ENCODE measurements around the gene NAP1L1.

NAP1L1 gene

DNA sequence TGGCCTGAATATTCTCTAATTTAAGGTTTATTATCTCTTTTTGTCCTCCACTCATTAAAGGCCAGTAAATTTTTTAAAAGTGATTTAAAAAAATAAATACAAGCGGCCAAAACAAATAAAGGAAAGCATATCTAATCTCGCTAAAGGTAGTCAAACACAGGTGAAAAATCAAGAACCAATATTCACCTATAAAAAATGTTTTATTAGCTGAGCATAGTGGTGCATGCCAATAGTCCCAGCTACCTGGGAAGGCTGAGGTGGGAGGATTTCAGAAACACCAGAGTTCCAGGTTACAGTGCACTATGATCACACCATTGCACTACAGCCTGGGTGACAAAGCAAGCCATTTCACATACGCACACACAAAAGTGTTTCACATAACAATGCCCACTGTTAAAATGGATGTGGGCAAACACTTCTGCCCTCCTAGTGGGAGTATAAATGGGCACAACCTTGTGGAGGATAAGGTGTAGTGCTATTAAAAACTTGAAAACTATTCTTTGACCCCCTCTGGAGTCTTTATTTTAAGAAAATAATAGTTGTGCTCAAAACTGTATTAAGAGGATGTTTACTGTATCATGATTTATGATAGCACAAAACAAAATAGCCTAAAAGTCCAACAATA, 32.7 kb upstream of the NAP1L1 start:
- no peak for ATAC-seq
- no peak for TF ChIP-seq PPARA (CRISPR knock-in tag; IDR thresholded peaks at IDR 0.05; ENCODE audit: borderline replicate concordance)
- TF ChIP-seq ZC3H10 (CRISPR knock-in tag; IDR thresholded peaks at IDR 0.05), result no peak
- no peak for TF ChIP-seq ZNF8 (CRISPR knock-in tag; IDR thresholded peaks at IDR 0.05)
- TF ChIP-seq CSRNP3 (CRISPR knock-in tag; IDR thresholded peaks at IDR 0.05), result no peak
- TF ChIP-seq TCF4 (CRISPR knock-in tag; IDR thresholded peaks at IDR 0.05; ENCODE audit: borderline replicate concordance), result no peak
- TF ChIP-seq ZFP30 (CRISPR knock-in tag; IDR thresholded peaks at IDR 0.05), result no peak
- TF ChIP-seq TOX (CRISPR knock-in tag; IDR thresholded peaks at IDR 0.05; ENCODE audit: borderline replicate concordance), result no peak
- no peak for TF ChIP-seq PATZ1 (CRISPR knock-in tag; IDR thresholded peaks at IDR 0.05; ENCODE audit: borderline replicate concordance)
- TF ChIP-seq GLIS3 (CRISPR knock-in tag; IDR thresholded peaks at IDR 0.05), result no peak
- TF ChIP-seq, protein P1, sequence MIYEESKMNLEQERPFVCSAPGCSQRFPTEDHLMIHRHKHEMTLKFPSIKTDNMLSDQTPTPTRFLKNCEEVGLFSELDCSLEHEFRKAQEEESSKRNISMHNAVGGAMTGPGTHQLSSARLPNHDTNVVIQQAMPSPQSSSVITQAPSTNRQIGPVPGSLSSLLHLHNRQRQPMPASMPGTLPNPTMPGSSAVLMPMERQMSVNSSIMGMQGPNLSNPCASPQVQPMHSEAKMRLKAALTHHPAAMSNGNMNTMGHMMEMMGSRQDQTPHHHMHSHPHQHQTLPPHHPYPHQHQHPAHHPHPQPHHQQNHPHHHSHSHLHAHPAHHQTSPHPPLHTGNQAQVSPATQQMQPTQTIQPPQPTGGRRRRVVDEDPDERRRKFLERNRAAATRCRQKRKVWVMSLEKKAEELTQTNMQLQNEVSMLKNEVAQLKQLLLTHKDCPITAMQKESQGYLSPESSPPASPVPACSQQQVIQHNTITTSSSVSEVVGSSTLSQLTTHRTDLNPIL (CRISPR knock-in tag; IDR thresholded peaks at IDR 0.05; ENCODE audit: low read depth), result no peak
- no peak for TF ChIP-seq ZFP3 (CRISPR knock-in tag; IDR thresholded peaks at IDR 0.05)
- TF ChIP-seq, protein P2, sequence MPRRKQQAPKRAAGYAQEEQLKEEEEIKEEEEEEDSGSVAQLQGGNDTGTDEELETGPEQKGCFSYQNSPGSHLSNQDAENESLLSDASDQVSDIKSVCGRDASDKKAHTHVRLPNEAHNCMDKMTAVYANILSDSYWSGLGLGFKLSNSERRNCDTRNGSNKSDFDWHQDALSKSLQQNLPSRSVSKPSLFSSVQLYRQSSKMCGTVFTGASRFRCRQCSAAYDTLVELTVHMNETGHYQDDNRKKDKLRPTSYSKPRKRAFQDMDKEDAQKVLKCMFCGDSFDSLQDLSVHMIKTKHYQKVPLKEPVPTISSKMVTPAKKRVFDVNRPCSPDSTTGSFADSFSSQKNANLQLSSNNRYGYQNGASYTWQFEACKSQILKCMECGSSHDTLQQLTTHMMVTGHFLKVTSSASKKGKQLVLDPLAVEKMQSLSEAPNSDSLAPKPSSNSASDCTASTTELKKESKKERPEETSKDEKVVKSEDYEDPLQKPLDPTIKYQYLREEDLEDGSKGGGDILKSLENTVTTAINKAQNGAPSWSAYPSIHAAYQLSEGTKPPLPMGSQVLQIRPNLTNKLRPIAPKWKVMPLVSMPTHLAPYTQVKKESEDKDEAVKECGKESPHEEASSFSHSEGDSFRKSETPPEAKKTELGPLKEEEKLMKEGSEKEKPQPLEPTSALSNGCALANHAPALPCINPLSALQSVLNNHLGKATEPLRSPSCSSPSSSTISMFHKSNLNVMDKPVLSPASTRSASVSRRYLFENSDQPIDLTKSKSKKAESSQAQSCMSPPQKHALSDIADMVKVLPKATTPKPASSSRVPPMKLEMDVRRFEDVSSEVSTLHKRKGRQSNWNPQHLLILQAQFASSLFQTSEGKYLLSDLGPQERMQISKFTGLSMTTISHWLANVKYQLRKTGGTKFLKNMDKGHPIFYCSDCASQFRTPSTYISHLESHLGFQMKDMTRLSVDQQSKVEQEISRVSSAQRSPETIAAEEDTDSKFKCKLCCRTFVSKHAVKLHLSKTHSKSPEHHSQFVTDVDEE (CRISPR knock-in tag; IDR thresholded peaks at IDR 0.05), result no peak

DNA sequence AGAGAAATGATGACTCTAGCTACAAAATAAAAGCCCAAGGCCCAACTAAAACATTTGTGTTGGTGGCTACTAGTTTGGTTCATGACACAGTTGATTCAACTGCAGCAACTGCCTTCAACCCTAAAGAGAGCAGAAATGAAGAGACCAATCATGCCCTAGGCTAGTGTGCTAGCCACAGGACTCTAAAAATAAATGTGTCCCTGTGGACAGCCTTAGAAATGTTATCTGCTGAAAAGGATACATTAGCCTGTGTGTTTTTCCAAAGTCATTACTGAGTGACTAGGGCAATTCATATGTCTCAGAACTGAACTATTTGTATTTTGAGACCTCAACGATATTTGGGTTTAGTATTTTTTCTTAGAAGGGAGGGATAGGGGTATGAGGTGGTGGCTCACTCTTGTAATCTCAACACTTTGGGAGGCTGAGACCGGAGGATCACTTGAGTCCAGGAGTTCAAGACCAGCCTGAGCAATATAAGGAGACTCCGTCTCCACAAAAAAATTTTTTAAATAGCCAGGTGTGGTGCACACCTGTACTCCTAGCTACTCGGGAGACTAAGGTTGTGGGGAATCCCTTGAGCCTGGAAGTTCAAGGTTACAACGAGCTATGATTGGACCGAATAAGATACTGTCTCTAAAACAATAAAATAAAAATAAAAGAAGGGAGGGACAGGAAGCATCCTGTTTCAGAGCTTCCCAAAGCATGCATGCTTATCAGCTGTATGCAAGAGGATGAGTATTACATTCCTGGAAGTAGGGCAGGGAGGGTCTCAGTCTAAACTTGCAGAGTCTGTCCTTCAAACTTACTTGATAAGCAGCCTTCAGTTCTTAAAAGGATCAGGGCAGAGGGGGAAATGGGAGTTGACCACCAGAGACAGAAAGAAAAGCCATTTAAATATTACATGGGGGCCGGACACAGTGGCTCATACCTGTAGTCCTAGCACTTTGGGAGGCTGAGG, 29.6 kb upstream of the NAP1L1 start:
- TF ChIP-seq, protein P1 (CRISPR knock-in tag; IDR thresholded peaks at IDR 0.05; ENCODE audit: low read depth), result no peak
- TF ChIP-seq PATZ1 (CRISPR knock-in tag; IDR thresholded peaks at IDR 0.05; ENCODE audit: borderline replicate concordance), result no peak
- no peak for TF ChIP-seq SNAI2 (CRISPR knock-in tag; IDR thresholded peaks at IDR 0.05)
- no peak for TF ChIP-seq CSDC2 (CRISPR knock-in tag; IDR thresholded peaks at IDR 0.05)
- TF ChIP-seq ESRRG (CRISPR knock-in tag; IDR thresholded peaks at IDR 0.05), result no peak
- TF ChIP-seq ARNTL (CRISPR knock-in tag; IDR thresholded peaks at IDR 0.05; ENCODE audit: borderline replicate concordance, low read depth), result no peak
- no peak for TF ChIP-seq CSRNP3 (CRISPR knock-in tag; IDR thresholded peaks at IDR 0.05)
- TF ChIP-seq, protein P2 (CRISPR knock-in tag; IDR thresholded peaks at IDR 0.05), result no peak
- TF ChIP-seq ZFP30 (CRISPR knock-in tag; IDR thresholded peaks at IDR 0.05), result no peak
- no peak for TF ChIP-seq ZNF70 (CRISPR knock-in tag; IDR thresholded peaks at IDR 0.05)
- TF ChIP-seq ZC3H10 (CRISPR knock-in tag; IDR thresholded peaks at IDR 0.05), result no peak
- TF ChIP-seq GLIS3 (CRISPR knock-in tag; IDR thresholded peaks at IDR 0.05), result no peak
- no peak for TF ChIP-seq RARB (CRISPR knock-in tag; IDR thresholded peaks at IDR 0.05)
- TF ChIP-seq ZNF8 (CRISPR knock-in tag; IDR thresholded peaks at IDR 0.05), result no peak
- TF ChIP-seq ZNF565 (CRISPR knock-in tag; conservative IDR thresholded peaks at IDR 0.05; ENCODE audit: low read depth), result no peak
- no peak for TF ChIP-seq BACH2 (CRISPR knock-in tag; IDR thresholded peaks at IDR 0.05; ENCODE audit: borderline replicate concordance)
- TF ChIP-seq TOX (CRISPR knock-in tag; IDR thresholded peaks at IDR 0.05; ENCODE audit: borderline replicate concordance), result no peak
- no peak for ATAC-seq

All from SK-N-SH treated with all-trans-retinoic acid at 6 μM for 48 hours (cell line).